GM12878 (cell line): ENCODE data around the gene THAP2. TPM values are rescaled to one million over a fixed set of nuclear protein-coding genes. Genes with fewer than 3 reads are reported as not detected.

Experiments used
- ATF7 ChIP-seq: fragments of 450-650 bp; IDR thresholded peaks from 2 replicates; pipeline ENCODE4 v1.6.1; 2016; ENCODE audit warnings: low read depth, mild to moderate bottlenecking
- BCLAF1 ChIP-seq: fragments of 450-650 bp; IDR thresholded peaks from 2 replicates; pipeline ENCODE4 v1.6.1; 2017; ENCODE audit warnings: antibody characterized with exemption, mild to moderate bottlenecking, moderate library complexity
- BMI1 ChIP-seq: fragments of 450-650 bp; IDR thresholded peaks from 2 replicates; pipeline ENCODE4 v1.6.1; 2016; ENCODE audit warnings: mild to moderate bottlenecking, moderate library complexity, borderline replicate concordance
- BRCA1 ChIP-seq: IDR thresholded peaks from 2 replicates; pipeline ENCODE4 v1.6.1; 2011; ENCODE audit warnings: low read depth, low read length, improper control_type of control experiment
- CBFB ChIP-seq: IDR thresholded peaks from 2 replicates; pipeline ENCODE4 v1.6.1; 2016; ENCODE audit warnings: antibody characterized with exemption, low read depth
- CREB1 ChIP-seq: IDR thresholded peaks from 2 replicates; pipeline ENCODE4 v1.6.1; 2012; ENCODE audit warnings: low read depth, mild to moderate bottlenecking, inconsistent platforms
- CREM ChIP-seq: IDR thresholded peaks from 2 replicates; pipeline ENCODE4 v1.6.1; 2014; ENCODE audit warnings: antibody characterized with exemption, low read depth
- CTCF ChIP-seq, 3 experiments: IDR thresholded peaks in 2 of 3; conservative IDR thresholded peaks in 1 of 3; 2 replicates each; pipeline ENCODE4 v1.5.1; 2011; ENCODE audit warnings: low read depth in 3 of 3, low read length in 3 of 3, mild to moderate bottlenecking in 3 of 3, control low read depth in 2 of 3, moderate library complexity in 2 of 3, inconsistent platforms in 1 of 3, mixed read lengths in 1 of 3; ENCODE audit not compliant: control insufficient read depth in 2 of 3, insufficient read depth in 1 of 3; ENCODE audit errors: extremely low read depth in 1 of 3
- ETV6 ChIP-seq, 2 experiments: fragments of 450-650 bp in 1 of 2; IDR thresholded peaks in 1 of 2; conservative IDR thresholded peaks in 1 of 2; 2 replicates each; pipeline ENCODE4 v1.6.1; 2014; ENCODE audit warnings: antibody characterized with exemption in 1 of 2, borderline replicate concordance in 1 of 2, low read depth in 1 of 2, mild to moderate bottlenecking in 1 of 2, moderate library complexity in 1 of 2
- EZH2 ChIP-seq: IDR thresholded peaks from 2 replicates; pipeline ENCODE4 v1.6.1; 2012; ENCODE audit warnings: low read depth, mild to moderate bottlenecking, control low read depth, inconsistent platforms, low read length, borderline replicate concordance; ENCODE audit not compliant: control insufficient read depth
- GATAD2B ChIP-seq: fragments of 450-650 bp; conservative IDR thresholded peaks from 2 replicates; pipeline ENCODE4 v1.6.1; 2017; ENCODE audit warnings: low read depth, mild to moderate bottlenecking, moderate library complexity
- IKZF1 ChIP-seq: fragments of 450-650 bp; conservative IDR thresholded peaks from 2 replicates; pipeline ENCODE4 v1.6.1; 2017; ENCODE audit warnings: antibody characterized with exemption, mild to moderate bottlenecking
- IKZF2 ChIP-seq, 2 experiments: fragments of 450-650 bp; IDR thresholded peaks; 2 replicates each; pipeline ENCODE4 v1.6.1; 2017; ENCODE audit warnings: mild to moderate bottlenecking in 2 of 2, moderate library complexity in 2 of 2
- NFYB ChIP-seq: IDR thresholded peaks from 2 replicates; pipeline ENCODE4 v1.6.1; 2011; ENCODE audit warnings: low read depth, mild to moderate bottlenecking, low read length, improper control_type of control experiment, moderate library complexity; ENCODE audit not compliant: insufficient read depth
- PAX8 ChIP-seq: fragments of 450-650 bp; IDR thresholded peaks from 2 replicates; pipeline ENCODE4 v1.6.1; 2017; ENCODE audit warnings: mild to moderate bottlenecking, moderate library complexity
- POLR2AphosphoS2 ChIP-seq: IDR thresholded peaks from 2 replicates; pipeline ENCODE4 v1.6.1; 2011; ENCODE audit warnings: low read depth, mild to moderate bottlenecking, low read length, improper control_type of control experiment, moderate library complexity
- RB1 ChIP-seq: fragments of 450-650 bp; formaldehyde crosslinking; IDR thresholded peaks from 2 replicates; pipeline ENCODE4 v1.6.1; 2017; ENCODE audit warnings: mild to moderate bottlenecking, borderline replicate concordance
- SPI1 ChIP-seq: IDR thresholded peaks from 2 replicates; pipeline ENCODE4 v1.6.1; 2011; ENCODE audit warnings: low read depth, mild to moderate bottlenecking, low read length, moderate library complexity, borderline replicate concordance; ENCODE audit not compliant: insufficient read depth
- SREBF1 ChIP-seq: IDR thresholded peaks from 2 replicates; pipeline ENCODE4 v1.6.1; 2012; ENCODE audit warnings: mild to moderate bottlenecking, low read length
- ZBED1 ChIP-seq: IDR thresholded peaks from 2 replicates; pipeline ENCODE4 v1.6.1; 2016; ENCODE audit warnings: borderline replicate concordance
- ZBTB11 ChIP-seq: fragments of 450-650 bp; formaldehyde crosslinking; IDR thresholded peaks from 2 replicates; pipeline ENCODE4 v1.5.0; 2022; ENCODE audit warnings: mild to moderate bottlenecking, missing genetic modification characterization
- polyA plus RNA-seq, 11 experiments: library from polyadenylated mRNA; depleted of rRNA in 4 of 11; unstranded in 6 of 11; stranded (reverse) in 5 of 11; fragments of >200 nt; fragmentation: Nextera tagmentation in 4 of 11; fragmentation: Illumina TruSeq in 1 of 11; extraction: Ambion mirVana in 4 of 11; extraction: Trizol in 1 of 11; gene quantifications; 1 replicate in 1 of 11; 2 replicates in 10 of 11; pipeline versions ENCODE4 v1.2.1 to v1.2.3, GENCODE V29; 2011 to 2016; ENCODE audit warnings: inconsistent platforms in 2 of 11, missing spikeins in 2 of 11, low read depth in 1 of 11
- total RNA-seq, 4 experiments: library from RNA; depleted of rRNA in 3 of 4; stranded (reverse); fragments of >200 nt in 3 of 4; fragmentation: Illumina TruSeq in 1 of 4; extraction: Trizol in 1 of 4; gene quantifications; 2 replicates each; pipeline versions ENCODE4 v1.2.1 to v1.2.3, GENCODE V29; 2013 to 2021

The THAP2 gene
- total and polyA plus RNA-seq, 10 of the 15 experiments (the other 5 are each of a cell fraction or from before 2014, with no cell fraction given): 4.1 to 18.0 (median 7.3) TPM

- TF ChIP-seq SREBF1 (no peak; the same call in 1 of the 2 replicates), BCLAF1 (no peak), CTCF (IDR thresholded peaks at IDR 0.05 in 2 of 3, conservative IDR thresholded peaks at IDR 0.05 in 1 of 3; ENCODE audit: control insufficient read depth in 2 of 3, extremely low read depth in 1 of 3, insufficient read depth in 1 of 3, low read depth in 3 of 3, low read length in 3 of 3) (peak; percentile 26 to 43 (median 30); a peak in 4 of 6 replicates), PAX8 (peak; percentile 82; the same call in 1 of the 2 replicates), ATF7 (peak; percentile 68), RB1 (0 out of 2 replicates have a peak, but pooled peaks have one; percentile 77), ZBED1 (peak; percentile 80), EZH2 (no peak), BMI1 (peak; percentile 28; the same call in 1 of the 2 replicates), IKZF2 (IDR thresholded peaks at IDR 0.05) (no peak), GATAD2B (no peak; the same call in 1 of the 2 replicates), BRCA1 (peak; percentile 91), ETV6 (conservative IDR thresholded peaks at IDR 0.05 in 1 of 2, IDR thresholded peaks at IDR 0.05 in 1 of 2; ENCODE audit: borderline replicate concordance in 1 of 2, low read depth in 1 of 2) (peak in 1 of 2 experiments; percentile 27; a peak in 1 of 4 replicates), ZBTB11 (CRISPR knock-in tag) (peak; percentile 72), IKZF1 (peak; percentile 58), SPI1 (peak; percentile 80; the same call in 1 of the 2 replicates), POLR2AphosphoS2 (peak; percentile 78), CREM (peak; percentile 97), NFYB (no peak), CBFB (peak; percentile 93), CREB1 (peak; percentile 96)
Measured at GRCh38 chr12:71663561-71664410, at the start of gene THAP2, which contains the start of gene ZFC3H1 (continued).
